Activated CD8-positive, alpha-beta memory T cell treated with anti-CD3 and anti-CD28 coated beads for 4 hours (primary cell): ENCODE measurements around the gene PLCG2.

ENCODE experiments used
- DNase-seq, 2 donors: peaks; one replicate each; pipeline ENCODE4 v3.0.0-alpha.2; 2020; ENCODE audit warnings: low read depth in 2 of 2

The PLCG2 gene

DNA sequence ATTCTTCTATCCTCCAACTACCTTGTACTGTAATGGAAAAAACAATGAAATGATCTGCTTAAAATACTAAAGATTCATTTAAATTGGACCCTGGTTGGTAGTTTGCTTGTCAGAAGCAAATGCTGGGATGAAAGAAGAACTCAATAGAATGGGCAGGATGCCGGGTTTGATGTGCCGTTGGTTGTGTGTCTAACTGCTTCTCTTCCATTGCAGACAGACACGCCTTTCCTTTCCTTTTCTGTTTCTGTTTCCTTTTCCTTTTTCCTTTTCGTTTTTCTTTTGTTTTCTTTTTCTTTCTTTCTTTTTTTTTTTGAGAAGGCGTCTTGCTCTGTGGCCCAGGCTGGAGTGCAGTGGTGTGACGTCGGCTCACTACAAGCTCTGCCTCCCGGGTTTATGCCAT lies 64.6 kb downstream of the PLCG2 start:
- no peak for DNase-seq

- no peak for DNase-seq
Observed at GRCh38 chr16:81846105-81846504, 67.0 kb downstream of the PLCG2 start.

DNA sequence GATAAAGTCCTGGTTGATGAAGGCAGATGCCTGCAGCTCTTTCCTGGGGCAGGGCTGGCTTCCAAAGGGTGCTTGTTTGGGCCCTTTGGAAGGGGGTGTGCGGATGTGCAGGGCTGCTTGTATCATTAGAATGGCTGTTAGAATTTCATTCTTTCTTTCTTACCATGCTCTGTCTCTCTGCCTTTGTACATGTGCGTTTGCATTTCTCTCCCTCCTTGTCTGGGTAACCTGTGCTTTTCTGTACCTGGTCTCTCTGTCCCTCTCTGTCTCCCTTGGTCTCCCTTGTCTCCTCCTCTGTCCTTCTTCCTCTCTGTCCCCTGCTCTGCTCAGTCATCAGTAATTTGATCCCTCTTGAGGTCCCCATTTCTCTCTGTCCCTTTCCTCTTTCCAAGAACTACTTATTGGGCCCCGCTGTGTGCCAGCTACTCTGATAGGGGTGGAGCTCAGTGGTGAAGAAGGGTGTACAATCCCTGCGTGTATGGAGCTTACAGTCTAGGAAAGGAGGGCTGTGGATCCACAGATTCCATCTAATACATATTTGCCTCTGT lies 69.3 kb downstream of the PLCG2 start:
- no peak for DNase-seq

DNA sequence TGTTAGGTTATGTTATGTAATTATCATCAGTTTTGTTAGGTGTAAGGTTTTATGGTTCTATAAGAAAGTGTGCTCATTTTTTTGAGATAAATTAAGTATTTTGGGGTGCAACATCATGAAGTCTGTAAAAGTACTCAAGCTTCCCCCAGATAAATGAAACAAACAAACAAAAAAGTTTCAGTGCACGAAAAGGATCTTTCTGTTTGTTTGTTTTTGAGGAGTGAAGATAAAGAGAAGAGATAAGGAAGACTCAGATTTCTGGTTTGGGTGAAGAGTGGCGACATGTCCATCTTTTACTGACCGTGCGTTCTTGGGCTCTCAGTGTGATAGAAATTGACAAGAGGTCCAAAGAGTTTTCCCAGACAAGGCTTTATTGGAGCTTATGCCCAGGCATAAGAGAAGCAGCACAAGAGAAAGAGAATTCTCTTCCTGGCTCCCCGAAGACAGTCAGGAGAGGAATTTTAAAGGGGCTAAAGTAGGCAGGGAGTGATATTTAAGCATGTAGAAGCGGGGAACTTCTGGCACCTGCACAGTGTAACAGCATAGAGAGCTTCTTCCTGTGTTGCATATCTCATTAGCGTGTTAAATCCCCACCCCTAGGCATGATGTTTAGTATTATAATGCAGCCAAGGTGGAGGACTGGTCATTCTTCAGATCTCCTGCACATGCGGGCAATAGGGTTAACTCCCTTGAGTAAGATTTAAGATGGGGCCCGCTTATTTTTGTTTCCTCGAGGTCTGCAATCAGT lies 71.3 kb downstream of the PLCG2 start:
- no peak for DNase-seq

DNA sequence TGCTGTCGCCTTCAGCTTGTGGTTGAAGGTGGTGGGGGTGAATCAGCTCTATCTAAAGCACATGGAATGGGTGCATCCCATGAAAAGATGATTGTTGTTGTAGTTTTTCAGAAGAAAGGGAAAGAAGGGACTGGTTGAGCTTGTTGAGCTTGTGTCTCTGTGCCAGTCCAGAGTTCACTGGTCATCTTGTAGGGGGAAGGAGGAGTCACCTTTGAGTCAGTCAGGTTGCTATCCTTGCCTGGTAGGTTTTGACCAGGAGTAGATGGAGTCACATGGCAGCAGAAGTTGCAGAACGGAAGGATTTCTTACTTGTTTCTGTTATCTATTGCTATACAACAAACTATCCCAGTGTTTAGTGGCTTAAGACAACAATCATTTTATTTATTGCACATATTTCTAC lies 73.3 kb downstream of the PLCG2 start:
- DNase-seq = no peak

DNA sequence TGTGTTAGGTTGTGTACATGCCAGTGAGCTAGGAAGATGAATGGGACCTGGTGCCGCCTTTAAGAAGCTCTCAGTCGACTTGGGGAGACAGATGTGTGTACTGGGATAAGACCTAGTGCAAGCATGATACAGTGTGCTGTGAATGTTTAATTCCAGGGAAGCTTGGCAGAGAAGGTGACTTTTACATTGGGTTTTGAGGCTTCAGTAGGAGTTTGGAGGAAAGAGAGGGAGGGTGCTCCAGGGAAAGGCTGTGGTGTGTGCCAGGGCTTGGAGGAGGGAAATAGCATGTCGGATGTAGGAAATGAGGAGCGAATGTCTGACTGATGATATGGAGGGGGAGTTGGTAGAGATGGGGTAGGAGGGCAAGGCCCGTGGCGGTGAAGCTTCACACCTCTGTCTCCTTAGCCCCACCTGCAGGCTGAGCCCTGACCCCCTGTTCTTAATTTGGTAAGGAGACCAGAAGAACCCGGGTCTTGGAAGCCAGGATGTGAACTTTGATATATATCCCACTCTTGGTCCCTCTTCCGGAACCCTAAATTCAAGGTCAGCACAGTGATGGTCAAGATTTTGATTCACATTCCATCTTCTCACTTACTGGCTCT lies 76.6 kb downstream of the PLCG2 start:
- DNase-seq = no peak

DNA sequence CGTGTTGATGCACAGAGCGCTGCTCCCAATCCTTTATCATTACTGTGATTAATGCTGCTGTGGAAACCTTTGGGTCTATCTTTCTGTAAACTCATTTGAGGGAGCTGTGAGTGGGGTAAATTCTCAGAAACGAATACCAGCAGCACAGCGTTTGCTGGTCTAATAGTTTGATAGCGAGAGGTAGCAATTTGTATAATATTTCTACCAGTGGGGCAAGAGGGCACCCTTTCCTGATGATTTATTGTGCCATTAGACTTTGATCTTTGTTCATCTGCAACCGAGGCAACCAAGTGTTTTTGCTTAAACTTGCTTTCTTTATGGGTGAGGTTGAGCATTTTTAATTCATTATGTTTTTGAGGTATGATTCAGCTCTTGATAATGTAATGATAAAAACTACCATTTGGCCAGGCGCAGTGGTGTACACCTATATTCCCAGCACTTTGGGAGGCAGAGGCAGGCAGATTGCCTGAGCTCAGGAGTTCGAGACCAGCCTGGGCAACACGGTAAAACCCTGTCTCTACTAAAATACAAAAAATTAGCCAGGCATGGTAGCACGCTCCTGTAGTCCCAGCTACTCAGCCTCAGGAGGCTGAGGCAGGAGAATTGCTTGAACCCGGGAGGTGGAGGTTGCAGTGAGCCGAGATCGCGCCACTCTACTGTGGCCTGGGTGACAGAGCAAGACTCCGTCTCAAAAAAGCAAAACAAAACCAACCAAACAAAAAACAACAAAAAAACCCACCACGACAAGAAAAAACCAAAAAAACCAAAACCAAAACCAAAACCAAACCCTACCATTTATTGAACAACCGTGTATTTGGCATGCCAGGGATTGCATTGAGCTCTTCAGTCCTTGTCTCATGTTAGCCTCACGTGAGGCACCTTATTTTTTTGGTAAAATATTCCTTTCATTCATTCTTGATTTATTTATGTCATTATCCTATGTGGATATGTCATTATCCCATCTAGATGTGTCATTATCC lies 81.5 kb downstream of the PLCG2 start:
- DNase-seq = no peak

DNA sequence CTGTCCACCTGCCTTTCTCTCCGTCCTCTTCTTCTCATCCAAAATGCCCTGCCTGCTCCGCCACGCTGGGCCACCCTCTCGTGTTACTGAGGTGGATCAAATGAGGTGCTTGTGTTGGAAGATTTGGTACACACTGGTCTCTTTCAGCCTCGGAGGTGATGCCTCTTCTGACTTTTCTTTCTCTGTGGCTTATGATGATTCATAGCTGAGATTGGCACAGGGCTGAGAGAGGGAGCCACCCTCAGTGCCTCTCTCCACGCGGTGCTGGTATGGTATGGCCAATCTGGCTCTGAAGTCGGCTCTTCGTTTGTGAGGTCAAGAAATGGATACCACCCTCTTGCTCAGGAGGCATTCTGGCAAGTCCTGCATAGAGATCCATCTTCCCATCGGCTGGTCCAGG lies 82.4 kb downstream of the PLCG2 start:
- no peak for DNase-seq

DNA sequence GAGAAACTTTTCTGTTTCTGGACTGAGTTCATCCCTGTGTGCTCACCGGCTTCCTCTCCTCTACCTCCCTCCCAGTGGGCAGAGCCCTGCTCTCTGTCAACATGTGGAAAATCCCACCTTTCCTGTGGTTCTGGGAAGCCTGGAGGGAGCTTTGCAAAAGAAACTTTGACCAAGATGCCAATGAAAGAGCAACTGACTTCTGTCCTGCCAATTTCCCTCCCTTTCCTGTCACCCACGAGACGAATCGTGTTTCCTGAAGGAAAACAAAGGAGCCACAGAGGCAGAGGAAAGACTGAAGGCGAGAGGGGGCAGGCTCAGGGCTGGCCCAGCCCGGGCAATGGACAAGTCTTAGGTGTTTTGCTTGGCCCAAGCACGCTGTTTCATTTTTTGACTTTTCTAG lies 82.8 kb downstream of the PLCG2 start:
- DNase-seq = no peak

DNA sequence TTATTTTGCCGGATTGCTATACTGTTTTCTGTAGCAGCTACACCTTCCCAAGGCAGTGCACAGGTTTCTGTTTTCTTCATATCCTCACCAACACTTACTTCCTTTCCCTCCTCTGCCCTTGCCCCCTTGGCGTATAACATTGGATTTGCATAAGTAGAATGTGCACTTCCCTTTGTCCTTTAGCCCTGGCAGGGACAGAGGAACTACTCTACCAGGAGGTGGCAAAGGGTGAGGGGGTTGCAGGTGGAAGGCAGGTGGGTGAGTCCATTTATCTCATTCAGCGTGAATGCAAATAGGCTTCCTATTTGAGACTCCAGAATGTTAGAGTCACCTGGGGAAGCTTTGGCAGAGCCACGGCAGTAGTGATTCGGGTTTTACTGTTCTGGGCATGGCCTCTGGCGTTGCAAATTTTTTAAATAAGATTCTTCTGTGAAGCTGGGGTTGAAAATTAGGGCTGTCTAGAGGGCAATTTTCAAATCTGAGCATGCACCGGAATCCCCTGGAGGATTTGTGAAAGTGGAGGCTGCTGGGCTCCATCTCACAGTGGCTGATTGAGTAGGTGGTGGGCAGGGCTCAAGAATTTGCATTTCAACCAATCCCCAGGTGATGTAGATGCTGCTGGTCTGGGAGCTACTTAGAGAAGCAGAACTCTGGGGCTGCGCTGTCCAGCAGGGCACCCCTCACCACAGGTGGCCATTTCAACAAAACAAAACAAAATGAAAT lies 84.7 kb downstream of the PLCG2 start:
- no peak for DNase-seq

DNA sequence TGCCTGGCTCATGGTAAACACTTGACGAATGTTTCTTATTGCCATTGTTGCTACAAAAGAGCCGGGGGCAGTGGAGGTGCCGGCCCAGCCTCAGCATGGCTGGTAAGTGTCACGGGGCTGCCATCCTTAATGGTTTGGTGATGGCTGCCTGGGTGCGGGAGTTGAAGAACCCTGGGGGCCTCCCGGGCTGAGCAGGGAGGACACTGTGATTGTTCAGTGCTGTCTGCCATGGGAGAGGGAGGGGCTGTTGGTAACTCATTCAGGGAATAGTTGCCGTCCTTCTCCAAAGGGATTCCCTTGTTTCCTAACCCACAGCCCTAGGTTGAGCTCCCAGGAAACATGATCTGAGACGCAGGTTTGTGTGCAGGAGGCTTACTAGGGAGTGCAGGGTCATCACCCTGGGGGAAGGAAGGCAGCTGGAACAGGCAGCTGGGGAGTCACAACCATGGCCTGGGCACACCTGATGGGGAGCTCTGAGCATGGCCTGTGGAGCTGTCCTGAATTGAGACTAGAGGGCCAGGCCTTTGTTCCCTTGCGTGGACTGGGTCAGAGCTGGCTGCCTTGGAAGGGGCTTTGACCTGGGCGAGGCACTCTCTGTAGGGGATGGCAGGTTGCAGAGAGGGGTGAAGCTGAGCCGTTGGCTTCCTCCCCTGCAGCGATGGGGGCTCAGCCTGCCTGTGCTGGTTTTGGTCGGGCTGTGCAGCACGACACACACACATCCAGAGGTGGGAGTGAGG lies 85.7 kb downstream of the PLCG2 start:
- DNase-seq = no peak

DNA sequence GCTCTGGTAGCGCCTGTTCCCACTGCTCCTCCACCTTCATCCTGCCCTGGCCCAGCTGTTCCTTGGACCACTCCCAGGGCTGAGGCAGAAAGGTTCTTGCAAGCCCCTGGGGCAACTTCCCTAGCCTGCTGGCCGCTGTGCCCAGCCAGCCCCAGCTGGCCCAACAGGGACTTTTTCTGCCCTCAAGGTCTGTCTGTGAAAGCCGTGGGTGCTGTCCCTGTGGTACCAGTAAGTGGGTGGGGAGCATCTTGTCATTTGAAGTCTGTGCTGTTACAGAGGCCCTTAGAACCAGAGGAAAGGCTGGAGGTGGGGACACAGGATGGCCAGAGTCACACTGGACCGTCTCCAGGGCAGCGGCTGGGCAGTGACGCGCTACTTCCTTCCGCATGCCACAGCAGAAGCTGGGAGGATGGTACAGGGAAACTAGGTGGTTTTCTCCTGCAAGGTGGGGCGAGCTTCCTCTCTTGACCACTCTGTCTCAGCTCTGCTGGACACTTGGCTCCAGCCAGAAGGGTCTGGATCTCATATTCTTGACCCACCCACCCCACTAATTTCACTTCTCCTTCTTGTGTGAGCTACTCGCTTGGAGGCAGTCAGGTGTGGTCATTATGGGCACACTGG lies 87.8 kb downstream of the PLCG2 start:
- no peak for DNase-seq

DNA sequence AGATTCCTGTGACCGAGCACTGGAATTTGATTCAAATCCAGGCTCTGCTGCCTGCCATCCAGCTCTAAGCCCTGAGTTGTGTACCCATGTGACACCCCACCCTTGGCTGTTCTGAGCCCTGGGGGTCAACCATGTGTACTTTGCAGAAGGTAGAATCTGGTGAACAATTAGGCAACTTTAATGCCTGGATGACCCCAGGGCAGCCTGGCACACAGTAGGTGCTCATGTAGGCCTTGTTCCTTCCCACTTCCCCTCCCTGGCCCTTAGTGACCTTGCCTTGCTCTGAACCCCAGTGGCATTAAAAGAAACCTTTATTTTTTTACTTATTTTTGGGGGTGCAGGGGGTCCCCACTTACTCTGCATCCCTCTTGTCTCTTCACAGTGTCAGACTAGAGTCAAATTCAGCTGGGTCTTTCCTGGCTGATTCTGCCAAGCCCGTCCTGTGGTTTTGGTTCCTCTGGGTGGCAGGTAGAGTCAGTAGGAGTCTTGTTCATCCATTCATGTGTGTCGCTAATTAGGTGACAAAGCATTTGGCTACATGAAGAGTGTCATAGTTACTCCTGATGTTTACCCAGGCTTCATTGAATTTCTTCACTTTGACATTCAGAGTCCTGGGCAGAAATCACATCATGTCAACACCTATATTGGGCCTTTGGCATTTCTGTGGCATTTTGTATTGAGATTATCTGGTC lies 89.1 kb downstream of the PLCG2 start:
- no peak for DNase-seq

DNA sequence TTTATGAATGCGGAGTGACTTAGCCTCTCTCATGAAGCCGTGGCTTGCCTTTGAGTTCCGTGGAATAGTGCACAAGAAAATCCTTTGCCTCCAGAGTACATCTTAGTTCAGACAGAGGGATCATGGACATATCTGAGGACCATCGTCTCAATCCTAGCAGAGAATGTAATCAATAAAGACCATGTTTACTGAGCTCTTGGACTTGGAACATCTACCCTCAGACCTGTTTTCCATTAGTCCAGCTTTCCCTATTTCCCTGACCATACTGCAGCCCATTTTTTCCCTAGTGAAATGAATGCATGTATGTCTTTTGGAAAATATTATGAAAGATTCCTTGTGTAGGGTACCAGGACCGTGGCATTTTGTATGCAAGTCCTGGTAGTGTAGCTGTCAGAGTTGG lies 90.2 kb downstream of the PLCG2 start:
- no peak for DNase-seq

DNA sequence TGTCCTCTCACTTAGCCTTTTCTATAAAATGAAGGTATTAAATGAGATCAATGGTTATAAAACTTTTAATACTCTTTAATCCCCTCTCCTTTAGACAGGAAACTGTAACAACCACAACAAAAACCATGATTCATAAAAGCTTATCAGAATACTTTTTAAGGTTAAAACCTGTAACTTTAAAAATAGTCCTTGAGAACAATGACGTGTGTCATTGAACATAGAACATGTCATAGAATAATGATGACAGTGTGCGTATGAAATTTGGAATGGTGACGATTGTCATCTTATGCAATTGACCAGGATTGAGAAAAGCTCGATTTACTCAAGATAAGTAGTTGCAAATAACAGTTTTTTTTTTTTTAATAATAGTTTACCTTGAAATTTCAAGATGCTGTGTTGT lies 94.1 kb downstream of the PLCG2 start:
- no peak for DNase-seq

DNA sequence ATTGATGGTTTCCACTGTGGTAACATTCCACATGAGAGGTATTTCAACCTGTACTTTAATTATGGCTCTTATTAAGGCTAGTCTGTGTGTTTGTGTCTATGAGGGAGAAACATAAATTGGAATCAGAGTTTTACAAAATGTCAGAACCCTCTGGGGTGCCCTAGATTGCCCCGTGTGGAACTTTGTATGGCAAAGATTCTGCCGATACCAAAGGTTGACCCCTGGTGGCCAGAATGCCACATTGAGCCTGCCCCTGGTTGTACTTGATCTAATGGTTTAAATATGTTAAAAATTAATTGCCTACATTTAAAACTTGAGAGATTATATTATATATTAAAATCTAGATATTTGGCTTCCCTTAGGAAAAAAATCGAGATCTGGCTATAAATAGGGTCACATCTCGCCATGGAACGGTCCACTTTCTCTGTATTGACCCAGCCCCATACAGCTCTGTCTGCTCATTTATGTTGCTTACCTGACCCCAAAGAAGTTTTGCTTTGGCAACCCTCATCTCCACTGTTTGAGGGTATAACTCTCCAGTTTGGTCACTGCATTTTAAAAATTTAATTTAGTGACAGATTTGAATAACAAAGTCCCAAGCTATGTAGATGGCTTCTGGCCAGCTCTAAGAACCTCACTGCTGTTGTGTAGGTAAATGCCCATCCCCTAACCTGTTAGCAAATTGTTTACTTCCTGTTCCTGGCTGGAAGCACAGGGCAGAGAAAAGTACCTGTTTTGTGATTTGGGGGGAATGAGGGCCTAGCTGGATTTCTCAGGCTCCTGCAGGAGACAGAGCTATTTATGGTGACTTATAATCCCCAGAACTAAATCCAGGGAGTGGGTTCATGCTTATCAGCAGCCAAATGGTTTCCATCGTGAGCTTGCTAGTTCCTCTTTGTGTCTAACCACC lies 95.0 kb downstream of the PLCG2 start:
- peak in 1 of 2 donors; percentile 27 for DNase-seq

DNA sequence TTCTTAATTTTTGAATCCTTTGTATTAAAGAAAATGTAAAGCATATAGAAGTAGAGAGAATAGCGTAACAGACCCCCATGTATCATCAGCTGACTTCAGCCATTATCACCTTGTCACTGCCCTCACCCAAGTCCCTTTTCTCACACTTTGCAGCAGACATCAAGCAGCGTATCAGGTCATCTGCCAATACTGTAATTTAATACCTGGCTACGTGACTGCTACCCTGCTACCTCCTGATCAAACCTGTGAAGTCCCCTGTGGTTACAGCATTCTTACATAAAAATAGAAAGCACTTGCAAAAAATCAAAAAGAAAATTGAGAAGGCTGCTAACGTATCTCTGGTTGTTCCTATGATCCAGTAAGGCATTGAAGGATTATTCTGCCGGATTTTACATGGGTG lies 96.4 kb downstream of the PLCG2 start:
- no peak for DNase-seq

GRCh38 chr16:81876273-81876900 lies 97.3 kb downstream of the PLCG2 start:
- DNase-seq = no peak
